Smooth muscle cell of the brain vasculature (primary cell): ENCODE results near the gene PEX13.
"Not testable (repeated sequence)": the region's sequence is repeated elsewhere in the genome, so short reads cannot be mapped to it uniquely, and the experiment has no call there.

ENCODE experiments used
- DNase-seq: peaks from one replicate; pipeline ENCODE4 v3.0.0-alpha.2; 2012; ENCODE audit warnings: low read depth, low spot score

The PEX13 gene, protein sequence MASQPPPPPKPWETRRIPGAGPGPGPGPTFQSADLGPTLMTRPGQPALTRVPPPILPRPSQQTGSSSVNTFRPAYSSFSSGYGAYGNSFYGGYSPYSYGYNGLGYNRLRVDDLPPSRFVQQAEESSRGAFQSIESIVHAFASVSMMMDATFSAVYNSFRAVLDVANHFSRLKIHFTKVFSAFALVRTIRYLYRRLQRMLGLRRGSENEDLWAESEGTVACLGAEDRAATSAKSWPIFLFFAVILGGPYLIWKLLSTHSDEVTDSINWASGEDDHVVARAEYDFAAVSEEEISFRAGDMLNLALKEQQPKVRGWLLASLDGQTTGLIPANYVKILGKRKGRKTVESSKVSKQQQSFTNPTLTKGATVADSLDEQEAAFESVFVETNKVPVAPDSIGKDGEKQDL

GRCh38 chr2:61017556-61018317 lies at the start of gene PEX13, which contains the start of gene PUS10:
Gene PEX13, plus strand, starts transcription at chr2:61017720. Its CDS starts 40 bp downstream, at chr2:61017760.
Gene PUS10, minus strand, starts transcription at chr2:61018255. Its CDS starts 6,365 bp downstream, at chr2:61011890.
- peak; percentile 45 for DNase-seq

DNA sequence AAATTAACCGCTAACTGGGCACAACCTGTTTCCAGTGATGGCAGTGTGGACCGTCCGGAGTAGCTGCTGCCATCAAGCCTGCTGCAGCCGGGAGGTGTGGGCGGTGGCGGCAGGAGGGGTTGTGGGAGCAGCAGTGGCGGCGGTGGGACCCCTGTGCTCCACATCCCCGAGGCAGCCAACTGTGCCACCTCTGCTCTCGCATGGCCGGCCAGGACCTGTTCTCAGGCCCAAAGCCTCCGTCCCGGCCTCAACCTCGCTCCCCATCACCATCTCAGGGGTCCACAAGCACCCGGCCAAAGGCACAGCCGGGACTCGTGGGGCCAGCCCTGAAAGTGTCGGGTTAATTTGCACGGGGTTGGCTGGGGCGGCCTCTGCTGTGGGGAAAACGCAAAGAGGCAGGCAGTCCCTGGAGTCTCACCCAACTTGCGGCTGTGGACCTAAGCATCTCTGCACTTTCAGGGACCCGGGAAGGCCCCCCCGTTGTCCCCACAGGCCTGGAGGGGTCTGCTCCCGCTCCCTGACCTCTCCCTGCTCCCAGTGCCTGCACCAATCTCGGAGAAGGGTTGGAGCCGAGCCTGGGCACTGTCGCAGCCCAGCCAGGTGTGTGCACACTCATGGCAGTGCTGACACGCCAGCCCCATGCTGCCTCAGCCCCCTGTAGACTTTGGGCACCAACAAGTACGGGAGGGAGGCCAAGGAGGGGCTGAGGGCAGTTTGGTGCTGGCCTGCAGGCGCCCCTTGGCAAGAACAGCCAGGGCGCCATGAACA lies 44.4 kb upstream of the PEX13 start:
- no peak for DNase-seq

DNA sequence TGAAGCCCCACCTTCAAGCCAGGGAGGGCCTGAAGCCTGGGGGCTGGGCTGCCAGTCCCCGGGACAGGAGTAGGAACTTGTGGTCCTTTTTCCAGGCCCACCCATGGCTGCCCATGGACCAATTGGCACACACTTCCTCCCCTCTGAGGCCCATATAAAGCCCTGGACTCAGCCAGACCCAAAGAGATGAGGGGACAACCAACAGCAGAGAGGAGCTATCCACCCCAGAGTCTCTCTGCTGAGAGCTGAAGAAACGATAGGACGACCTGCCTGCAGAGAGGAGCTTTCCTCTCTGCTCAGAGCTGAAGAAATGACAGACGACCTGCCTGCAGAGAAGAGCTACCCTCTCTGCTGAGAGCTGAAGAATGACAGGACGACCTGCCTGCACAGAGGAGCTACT lies 43.8 kb upstream of the PEX13 start:
- no peak for DNase-seq

- DNase-seq = no peak
These were observed 42.9 kb upstream of the PEX13 start for GRCh38 chr2:60974652-60975051.

GRCh38 chr2:60976256-60976850 lies 41.2 kb upstream of the PEX13 start:
- DNase-seq = no peak

DNA sequence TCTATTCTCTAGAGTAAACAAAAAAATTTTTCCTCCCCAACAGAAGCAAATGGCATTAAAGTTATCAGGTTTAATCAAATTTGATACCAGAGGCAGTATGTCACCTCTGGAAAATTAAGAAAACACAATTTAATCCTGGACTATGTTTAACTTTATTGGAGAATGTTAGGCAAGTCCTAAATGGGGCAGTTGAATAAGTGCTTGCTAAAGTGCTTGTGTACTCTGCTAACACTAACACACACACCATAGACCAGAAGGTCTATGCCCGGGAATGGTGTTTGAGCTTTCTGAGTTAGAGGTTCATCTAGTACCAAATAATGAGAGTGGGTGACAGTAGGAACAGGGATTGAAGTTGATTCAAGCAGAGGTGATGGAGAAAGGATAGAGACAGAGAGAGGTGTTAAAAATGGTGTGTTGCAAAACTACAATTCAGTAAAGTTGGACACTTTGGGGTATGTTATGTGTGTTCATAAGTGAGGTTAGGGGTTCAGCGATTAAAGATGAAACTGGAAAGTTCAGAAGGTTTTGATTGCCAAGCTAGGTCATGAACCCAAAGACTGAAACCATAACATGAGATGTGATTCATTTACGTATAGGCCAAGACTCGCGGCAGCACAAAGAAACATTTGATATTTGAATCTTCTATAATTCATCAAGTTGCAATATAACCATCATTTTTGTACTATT lies 40.5 kb upstream of the PEX13 start:
- DNase-seq = no peak

- no peak for DNase-seq
These were observed 40.0 kb upstream of the PEX13 start for GRCh38 chr2:60977562-60977895.

GRCh38 chr2:60979231-60979630 lies 38.3 kb upstream of the PEX13 start:
- DNase-seq = no peak

DNA sequence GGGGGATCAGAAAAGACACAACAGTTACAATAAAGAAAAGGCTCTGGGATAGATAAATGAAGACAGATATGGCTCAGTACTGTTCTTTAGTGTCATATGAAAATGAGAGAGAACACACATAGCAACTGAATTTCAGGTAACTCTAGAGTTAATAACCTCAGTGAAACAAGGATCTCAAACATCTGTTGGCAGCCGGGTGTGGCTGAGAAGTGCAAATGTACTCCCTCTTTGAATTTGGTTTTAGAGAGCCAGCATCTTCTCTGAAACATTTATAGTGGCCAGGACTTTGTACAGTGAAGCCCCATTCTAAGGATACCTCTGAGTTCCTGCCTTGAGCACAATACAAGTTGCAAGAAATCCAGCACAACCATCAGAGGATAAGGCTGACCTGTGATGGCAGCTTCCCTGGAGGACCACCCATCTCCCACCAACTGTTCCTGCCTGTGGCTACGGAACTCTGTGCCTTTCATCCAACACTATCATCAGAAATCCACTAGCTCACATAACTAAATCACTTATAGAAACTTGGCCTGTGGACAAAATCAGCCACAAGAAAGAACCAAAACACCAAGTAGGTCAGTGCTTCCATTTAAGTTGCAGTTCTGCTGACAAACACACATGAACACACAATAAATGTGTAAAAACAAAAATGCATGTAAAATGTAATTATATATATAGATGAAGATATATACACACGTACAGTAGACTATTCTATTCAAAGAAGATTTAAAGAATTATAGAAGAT lies 37.3 kb upstream of the PEX13 start:
- no peak for DNase-seq

DNA sequence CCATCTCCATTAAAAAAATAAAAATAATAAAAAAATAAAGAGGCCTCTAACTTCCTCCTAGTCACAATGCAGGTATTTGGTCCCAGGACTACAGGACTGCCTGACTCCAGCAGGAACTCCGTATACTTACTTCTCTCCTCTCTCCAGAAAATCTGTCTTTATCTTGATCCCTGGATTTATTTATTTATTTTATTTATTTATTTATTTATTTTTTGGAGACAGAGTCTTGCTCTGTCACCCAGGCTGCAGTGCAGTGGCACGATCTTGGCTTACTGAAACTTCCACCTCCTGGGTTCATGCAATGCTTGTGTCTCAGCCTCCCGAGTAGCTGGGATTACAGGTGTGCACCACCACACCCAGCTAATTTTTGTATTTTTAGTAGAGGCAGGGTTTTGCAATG lies 35.5 kb upstream of the PEX13 start:
- not testable (repeated sequence) for DNase-seq

GRCh38 chr2:60984720-60985119 lies 32.8 kb upstream of the PEX13 start:
- DNase-seq = no peak

DNA sequence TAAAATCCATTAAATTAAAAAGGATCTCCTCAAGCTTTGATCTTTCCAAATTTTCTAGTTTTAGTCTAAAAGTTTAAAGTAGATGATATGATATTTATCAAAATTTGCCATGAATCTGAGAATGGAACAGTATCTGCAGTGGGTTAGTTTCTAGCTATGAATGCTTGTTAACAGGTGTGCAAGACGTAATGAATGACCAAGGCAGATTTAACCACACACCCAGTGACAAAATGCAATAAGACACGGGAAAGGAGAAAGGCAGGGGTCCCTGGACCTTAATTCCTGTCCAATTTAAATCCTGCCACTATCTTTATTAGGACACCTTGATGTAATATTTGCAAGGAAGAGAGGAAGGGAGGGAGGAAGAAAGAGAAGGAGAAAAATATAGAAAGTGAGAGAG lies 30.5 kb upstream of the PEX13 start:
- no peak for DNase-seq

DNA sequence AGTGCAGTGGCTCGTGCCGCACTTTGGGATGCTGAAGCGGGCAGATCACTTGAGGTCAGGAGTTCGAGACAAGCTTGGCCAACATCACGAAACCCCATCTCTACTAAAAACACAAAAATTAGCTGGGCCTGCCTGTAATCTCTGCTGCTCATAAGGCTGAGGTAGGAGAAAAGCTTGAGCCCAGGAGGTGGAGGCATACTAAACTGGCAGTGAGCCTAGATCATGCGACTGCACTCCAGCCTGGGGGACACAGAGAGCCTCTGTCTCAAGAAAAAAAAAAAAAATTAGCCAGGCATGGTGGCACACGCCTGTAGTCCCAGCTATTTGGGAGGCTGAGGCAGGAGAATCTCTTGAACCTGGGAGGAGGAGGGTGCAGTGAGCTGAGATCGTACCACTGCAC lies 29.9 kb upstream of the PEX13 start:
- DNase-seq = not testable (repeated sequence)

DNA sequence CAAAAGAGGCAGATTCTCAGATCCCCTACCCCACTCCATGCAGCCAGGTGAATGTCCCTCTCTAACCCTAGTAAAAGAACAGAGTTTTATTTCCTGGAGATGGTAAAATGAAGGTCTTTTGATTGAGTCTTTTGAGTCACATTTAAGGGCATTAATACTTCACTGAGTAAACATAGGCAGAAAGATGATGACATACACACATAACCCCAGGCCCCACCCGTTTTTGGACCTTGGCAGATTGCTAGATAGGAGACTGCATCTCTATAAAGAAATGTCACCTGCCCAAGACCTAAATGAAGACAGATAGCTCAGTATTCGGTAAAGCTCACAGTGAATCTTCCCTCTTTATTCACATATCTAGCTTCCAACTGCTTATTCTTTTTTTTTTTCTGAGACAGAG lies 28.3 kb upstream of the PEX13 start:
- DNase-seq = no peak

- no peak for DNase-seq
These were observed 25.9 kb upstream of the PEX13 start for GRCh38 chr2:60991644-60992043.

GRCh38 chr2:60992985-60993392 lies 24.5 kb upstream of the PEX13 start:
- DNase-seq = no peak

GRCh38 chr2:60994131-60994530 lies 23.4 kb upstream of the PEX13 start:
- no peak for DNase-seq

GRCh38 chr2:60998628-60999545 lies 18.6 kb upstream of the PEX13 start:
- DNase-seq = peak; percentile 24

DNA sequence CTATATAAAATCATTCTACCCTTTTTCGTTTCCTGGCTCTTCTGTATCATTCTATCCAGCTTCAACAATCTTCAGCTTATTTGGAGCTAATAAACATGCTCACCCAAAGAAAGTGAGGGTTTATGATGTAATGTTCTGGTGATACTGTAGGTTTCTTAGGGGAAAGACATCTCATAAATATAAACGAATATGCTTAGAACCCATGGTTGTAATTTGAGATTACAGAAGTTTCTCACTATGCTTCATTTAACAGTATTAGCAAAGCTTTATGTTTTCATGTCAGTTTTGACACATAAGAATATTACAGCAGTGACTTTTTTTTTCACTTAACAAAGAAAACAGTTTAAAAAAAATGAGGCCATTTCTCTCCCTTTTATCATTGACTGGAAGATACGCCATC lies 11.8 kb upstream of the PEX13 start:
- DNase-seq = no peak
